ENCODE data around the gene TOMM40.

Gene TOMM40

GRCh38 chr19:44931541-44931940 is 40.5 kb downstream of the TOMM40 start:
- no peak for DNase-seq

- DNase-seq: no peak
Observed at GRCh38 chr19:44939668-44940067, 48.6 kb downstream of the TOMM40 start.

GRCh38 chr19:44942067-44942571 is 51.1 kb downstream of the TOMM40 start, which contains the start of gene APOC4:
APOC4 (plus strand) TSS chr19:44942237; CDS start chr19:44942278, 41 bp downstream.
- DNase-seq: no peak

GRCh38 chr19:44943801-44944249 is 52.8 kb downstream of the TOMM40 start:
- peak in 1 of 2 donors; percentile 56 for DNase-seq

GRCh38 chr19:44947041-44947581 is 56.1 kb downstream of the TOMM40 start:
- DNase-seq: no peak

GRCh38 chr19:44948237-44948636 is 57.2 kb downstream of the TOMM40 start:
- DNase-seq: no peak

GRCh38 chr19:44948763-44949374 is 57.8 kb downstream of the TOMM40 start:
- no peak for DNase-seq

GRCh38 chr19:44949550-44949949 is 58.5 kb downstream of the TOMM40 start:
- DNase-seq: no peak

- peak; percentile 60 to 82 for DNase-seq
Observed at GRCh38 chr19:44951179-44952159, 60.4 kb downstream of the TOMM40 start.

All from CD4-positive, alpha-beta T cell treated with Interleukin-1 beta for 1 hour (primary cell).